Activated CD8-positive, alpha-beta memory T cell treated with anti-CD3 and anti-CD28 coated beads, Interleukin-2, amount 50 U/mL, for 1 hour (primary cell): ENCODE results near the gene THSD8.
"Not testable (repeated sequence)": the region's sequence is repeated elsewhere in the genome, so short reads cannot be mapped to it uniquely, and the experiment has no call there.

Experiments
- DNase-seq: peaks from one replicate; pipeline ENCODE4 v3.0.0-alpha.2; 2020; ENCODE audit errors: extremely low read depth

The THSD8 gene

GRCh38 chr19:12825254-12826131 is 23.6 kb downstream of the THSD8 start:
- no peak for DNase-seq

- no peak for DNase-seq
Measured at GRCh38 chr19:12828494-12828893, 26.6 kb downstream of the THSD8 start.

GRCh38 chr19:12833418-12833737 is 31.5 kb downstream of the THSD8 start:
- no peak for DNase-seq

GRCh38 chr19:12833738-12834565 is 32.1 kb downstream of the THSD8 start:
- no peak for DNase-seq

- no peak for DNase-seq
Measured at GRCh38 chr19:12834566-12834943, 32.7 kb downstream of the THSD8 start, which contains the start of gene RTBDN. Gene RTBDN (minus strand): TSS chr19:12834579. CDS start chr19:12829979, 4,600 bp downstream.

- no peak for DNase-seq
Measured at GRCh38 chr19:12834976-12835757, 33.3 kb downstream of the THSD8 start.

GRCh38 chr19:12836529-12836863 is 34.6 kb downstream of the THSD8 start:
- DNase-seq: no peak

- DNase-seq: no peak
Measured at GRCh38 chr19:12837225-12837624, 35.4 kb downstream of the THSD8 start.

GRCh38 chr19:12838182-12838885 is 36.5 kb downstream of the THSD8 start, which contains the start of gene MAST1:
Gene MAST1 (plus strand): TSS chr19:12838515. CDS start chr19:12838573, 58 bp downstream.
- DNase-seq: no peak

- no peak for DNase-seq
Measured at GRCh38 chr19:12838886-12839756, 37.3 kb downstream of the THSD8 start.

GRCh38 chr19:12840091-12841079 is 38.5 kb downstream of the THSD8 start:
- no peak for DNase-seq

- DNase-seq: no peak
Measured at GRCh38 chr19:12841094-12841493, 39.2 kb downstream of the THSD8 start.

- no peak for DNase-seq
Measured at GRCh38 chr19:12842511-12842910, 40.6 kb downstream of the THSD8 start.

- DNase-seq: no peak
Measured at GRCh38 chr19:12843328-12843727, 41.5 kb downstream of the THSD8 start.

- no peak for DNase-seq
Measured at GRCh38 chr19:12843999-12844732, 42.3 kb downstream of the THSD8 start.

GRCh38 chr19:12846613-12847012 is 44.7 kb downstream of the THSD8 start:
- DNase-seq: not testable (repeated sequence)

- DNase-seq: peak; percentile 36
Measured at GRCh38 chr19:12847159-12848139, 45.6 kb downstream of the THSD8 start.
